Activated naive CD4-positive, alpha-beta T cell treated with anti-CD3 and anti-CD28 coated beads, Interleukin-2, amount 50 U/mL, for 72 hours (primary cell): ENCODE measurements around the gene CD82. TPM values are rescaled to one million over a fixed set of nuclear protein-coding genes. Genes with fewer than 3 reads are reported as not detected.
A peak's percentile ranks its signal among the peaks of the same experiment; 100 is the strongest.

Experiments
- ATAC-seq, 2 donors: fragments of 150-1000 bp; cut with Tn5 transposase; 2 replicates each; pipeline ENCODE4 v1.10.0; 2021; ENCODE audit warnings: mild to moderate bottlenecking in 2 of 2, moderate library complexity in 2 of 2
- DNase-seq, 2 donors: peaks; one replicate each; pipeline ENCODE4 v3.0.0; 2021 to 2022; ENCODE audit warnings: low spot score in 2 of 2
- H3K27ac Mint-ChIP-seq, 2 donors: one replicate each; pipeline ENCODE4 v1.8.0; 2022; ENCODE audit warnings: mild to moderate bottlenecking in 2 of 2, mixed read lengths in 2 of 2
- H3K36me3 Mint-ChIP-seq, 2 donors: one replicate each; pipeline ENCODE4 v1.8.0; 2022; ENCODE audit warnings: mixed read lengths in 2 of 2
- H3K9me3 Mint-ChIP-seq, 2 donors: one replicate each; pipeline ENCODE4 v1.8.0; 2022; ENCODE audit warnings: mixed read lengths in 2 of 2
- total RNA-seq, 2 donors: library from RNA; stranded (reverse); gene quantifications; one replicate each; pipeline ENCODE4 v1.2.3, GENCODE V29; 2022

The CD82 gene
- total RNA-seq, 2 donors from 2014 or later, result 270 to 324 TPM

- DNase-seq, result peak; percentile 2 to 54
- Mint-ChIP-seq H3K27ac (peak overlapping the region; percentile 82 to 86), H3K36me3 (peaks cover under 1 to 6% of the 10 kb centered on the region in 2 donors), H3K9me3 (no peaks in the 10 kb centered on the region)
- ATAC-seq, result peak in 1 of 2 donors; percentile 18
These were observed 58.4 kb downstream of the CD82 start for GRCh38 chr11:44623731-44624491.

DNA sequence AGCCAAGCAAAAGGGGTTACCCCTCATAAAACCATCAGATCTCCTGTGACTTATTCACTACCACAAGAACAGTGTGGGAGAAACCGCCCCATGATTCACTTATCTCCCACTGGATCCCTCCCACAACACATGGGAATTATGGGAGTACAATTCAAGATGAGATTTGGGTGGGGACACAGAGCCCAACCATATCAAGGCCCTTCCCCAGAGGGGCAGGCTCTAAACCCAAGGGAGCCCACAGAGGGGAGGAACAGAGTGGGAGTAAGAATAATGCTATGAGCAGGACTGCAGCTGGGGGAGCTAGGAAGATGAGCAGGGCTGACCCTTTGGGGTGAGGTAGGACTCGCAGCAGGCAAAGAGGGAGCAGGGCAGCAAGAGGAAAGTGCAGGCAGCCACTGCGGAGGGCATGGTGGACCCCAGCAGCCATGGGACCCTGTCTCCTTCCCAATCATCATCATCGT lies 59.3 kb downstream of the CD82 start:
- DNase-seq, result peak; percentile 2 to 43
- no peaks in the 10 kb centered on the region for H3K9me3 Mint-ChIP-seq
- H3K27ac Mint-ChIP-seq, result peak overlapping the region; percentile 81 to 82
- H3K36me3 Mint-ChIP-seq, result peaks cover 0 to 6% of the 10 kb centered on the region in 2 donors
- peak in 1 of 2 donors; percentile 22 for ATAC-seq

DNA sequence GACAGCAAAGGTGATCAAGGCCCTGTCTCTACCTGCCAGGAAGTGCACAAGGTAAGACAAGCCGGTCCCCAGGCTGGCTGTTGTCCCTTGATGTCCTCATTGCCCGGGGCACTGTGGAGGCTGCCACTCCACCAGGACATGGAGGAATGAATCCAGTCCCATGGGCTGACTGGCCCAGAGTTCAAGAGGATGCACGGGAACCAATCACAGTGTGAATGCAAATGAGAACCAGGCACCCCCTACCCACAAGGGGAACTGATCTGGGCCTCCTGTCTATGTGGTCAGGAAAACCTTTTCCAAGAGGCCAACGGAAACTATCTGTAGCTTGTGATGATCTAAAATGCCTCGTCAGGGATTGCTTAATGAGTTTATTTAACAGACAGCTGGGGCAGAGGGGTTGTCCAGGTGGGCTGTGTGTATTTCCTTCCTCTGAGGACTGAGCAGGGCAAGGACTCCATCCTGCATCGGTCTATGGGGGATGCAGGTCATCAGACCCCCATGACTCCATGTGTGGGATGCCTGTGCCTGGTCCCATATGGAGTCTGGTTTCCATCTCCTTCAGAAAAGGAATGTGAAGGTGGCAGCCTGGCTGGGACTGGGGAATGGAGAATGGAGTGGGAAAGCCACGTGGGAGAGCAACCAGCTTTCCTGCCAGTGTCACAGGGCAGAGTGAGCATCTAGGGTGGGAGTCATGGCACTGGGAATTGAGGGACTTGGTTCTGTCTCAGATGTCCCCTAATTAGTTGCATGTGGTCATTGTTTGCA lies 60.5 kb downstream of the CD82 start:
- Mint-ChIP-seq H3K9me3 (no peaks in the 10 kb centered on the region), H3K27ac (peak overlapping the region in 1 of 2 donors; percentile 23), H3K36me3 (no peaks in the 10 kb centered on the region)
- DNase-seq (peak; percentile 2 to 39), ATAC-seq (no peak)

- ATAC-seq (no peak), DNase-seq (peak; percentile 1 to 7)
- H3K27ac Mint-ChIP-seq, result peak overlapping the region in 1 of 2 donors; percentile 23
- H3K36me3 Mint-ChIP-seq, result no peaks in the 10 kb centered on the region
- H3K9me3 Mint-ChIP-seq, result no peaks in the 10 kb centered on the region
These were observed 61.2 kb downstream of the CD82 start for GRCh38 chr11:44626645-44627044.

GRCh38 chr11:44627165-44627789 lies 61.8 kb downstream of the CD82 start:
- no peak for ATAC-seq
- Mint-ChIP-seq H3K27ac (no peak overlapping the region), H3K36me3 (no peaks in the 10 kb centered on the region), H3K9me3 (no peaks in the 10 kb centered on the region)
- DNase-seq, result no peak

- ATAC-seq, result no peak
- H3K9me3 Mint-ChIP-seq, result no peaks in the 10 kb centered on the region
- DNase-seq, result peak; percentile 1 to 31
These were observed 62.7 kb downstream of the CD82 start for GRCh38 chr11:44627911-44628729.

GRCh38 chr11:44628730-44629700 lies 63.6 kb downstream of the CD82 start:
- DNase-seq (peak; percentile 1 to 33), ATAC-seq (no peak)
- no peaks in the 10 kb centered on the region for H3K36me3 Mint-ChIP-seq
- H3K9me3 Mint-ChIP-seq, result no peaks in the 10 kb centered on the region
- H3K27ac Mint-ChIP-seq, result peak overlapping the region in 1 of 2 donors; percentile 84

More at GRCh38 chr11:44627911-44628729, 62.7 kb downstream of the CD82 start:
- Mint-ChIP-seq H3K27ac (no peak overlapping the region), H3K36me3 (no peaks in the 10 kb centered on the region)

DNA sequence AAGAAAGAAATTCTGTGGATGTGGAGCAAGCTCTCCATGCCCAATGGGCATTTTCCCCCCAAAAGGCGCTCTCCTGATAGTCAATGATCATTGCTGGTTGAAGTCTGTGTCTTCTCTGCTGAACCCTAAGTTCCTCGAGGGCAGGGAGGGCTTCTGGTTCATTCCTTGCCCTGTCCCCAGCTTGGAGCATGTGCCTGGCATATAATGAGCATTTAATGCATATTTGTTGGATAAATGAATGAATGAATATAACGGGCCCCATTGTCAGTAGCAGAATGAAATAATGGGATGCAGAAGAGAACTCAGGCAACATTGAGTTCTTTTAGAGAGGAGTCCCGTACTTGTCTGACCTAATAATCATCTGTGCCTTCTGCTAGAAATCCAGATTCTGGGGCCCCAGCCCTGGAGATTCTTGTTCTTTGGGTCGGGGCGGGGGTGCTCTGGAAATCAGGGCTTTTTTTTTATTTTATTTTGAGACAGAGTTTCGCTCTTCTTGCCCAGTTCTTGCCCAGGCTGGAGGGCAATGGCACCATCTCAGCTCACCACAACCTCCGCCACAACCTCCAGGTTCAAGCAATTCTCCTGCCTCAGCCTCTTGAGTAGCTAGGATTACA lies 64.4 kb downstream of the CD82 start:
- DNase-seq (peak in 1 of 2 donors; percentile 33), ATAC-seq (no peak)
- Mint-ChIP-seq H3K9me3 (no peaks in the 10 kb centered on the region), H3K36me3 (no peaks in the 10 kb centered on the region), H3K27ac (peak overlapping the region in 1 of 2 donors; percentile 77)

DNA sequence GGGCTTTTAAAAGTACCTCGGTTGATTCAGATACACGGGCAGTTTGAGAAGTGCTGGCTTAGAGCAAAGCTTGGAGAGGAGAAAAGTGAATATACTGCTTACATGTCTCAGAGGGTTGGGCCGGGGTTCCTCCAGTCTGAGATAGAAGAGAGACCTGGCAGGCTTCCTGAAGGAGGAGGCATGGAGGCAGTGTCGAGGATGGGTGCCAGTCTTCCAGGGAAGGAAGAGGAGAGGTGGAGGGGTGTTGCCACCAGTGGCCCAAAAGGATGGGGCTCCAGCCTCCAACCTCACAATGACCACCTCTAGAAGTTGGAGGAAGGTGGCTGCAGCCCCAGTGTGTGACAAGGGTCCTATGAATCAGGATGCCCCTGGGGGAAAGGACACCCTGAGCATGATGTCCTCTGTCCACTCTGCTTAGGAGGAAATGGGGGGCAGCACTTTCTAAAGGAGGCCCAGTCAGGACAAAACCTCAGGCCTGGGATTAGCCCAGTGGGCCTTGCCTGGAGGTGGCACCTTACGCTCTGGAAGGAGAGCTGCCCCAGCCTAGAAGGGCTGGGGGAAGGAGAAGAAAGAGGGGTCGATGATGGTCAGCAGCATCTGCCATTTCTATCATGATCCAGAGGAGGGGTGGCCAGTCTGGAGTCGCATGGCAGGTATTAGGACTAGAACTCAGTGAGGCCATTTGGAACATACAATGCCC lies 65.2 kb downstream of the CD82 start:
- Mint-ChIP-seq H3K27ac (peak overlapping the region in 1 of 2 donors; percentile 77), H3K9me3 (no peaks in the 10 kb centered on the region)

DNA sequence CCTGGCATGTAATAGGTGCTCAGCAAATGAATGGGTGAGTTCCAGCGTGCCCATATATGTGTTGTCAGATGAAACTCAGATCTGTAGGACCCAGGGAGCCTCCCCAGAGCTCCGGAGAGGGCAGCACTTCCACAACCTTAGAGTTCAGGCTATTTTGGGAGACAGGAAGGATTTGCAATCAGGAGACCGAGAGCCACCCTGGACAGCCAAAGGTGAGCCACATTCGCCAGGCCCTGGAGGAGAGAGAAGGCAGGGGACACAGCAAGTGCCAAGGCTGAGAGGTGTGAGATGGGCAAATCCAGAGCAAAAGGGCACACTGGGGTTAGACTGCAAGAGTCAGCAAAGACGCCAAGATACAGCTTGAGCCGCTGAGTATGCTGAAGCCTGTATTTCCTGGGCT lies 66.4 kb downstream of the CD82 start:
- Mint-ChIP-seq H3K27ac (no peak overlapping the region), H3K36me3 (no peaks in the 10 kb centered on the region), H3K9me3 (no peaks in the 10 kb centered on the region)
- DNase-seq (peak; percentile 1 to 25), ATAC-seq (no peak)

More for the DNA sequence above, 65.2 kb downstream of the CD82 start:
- H3K36me3 Mint-ChIP-seq, result no peaks in the 10 kb centered on the region
- ATAC-seq (no peak), DNase-seq (peak; percentile 1 to 31)

DNA sequence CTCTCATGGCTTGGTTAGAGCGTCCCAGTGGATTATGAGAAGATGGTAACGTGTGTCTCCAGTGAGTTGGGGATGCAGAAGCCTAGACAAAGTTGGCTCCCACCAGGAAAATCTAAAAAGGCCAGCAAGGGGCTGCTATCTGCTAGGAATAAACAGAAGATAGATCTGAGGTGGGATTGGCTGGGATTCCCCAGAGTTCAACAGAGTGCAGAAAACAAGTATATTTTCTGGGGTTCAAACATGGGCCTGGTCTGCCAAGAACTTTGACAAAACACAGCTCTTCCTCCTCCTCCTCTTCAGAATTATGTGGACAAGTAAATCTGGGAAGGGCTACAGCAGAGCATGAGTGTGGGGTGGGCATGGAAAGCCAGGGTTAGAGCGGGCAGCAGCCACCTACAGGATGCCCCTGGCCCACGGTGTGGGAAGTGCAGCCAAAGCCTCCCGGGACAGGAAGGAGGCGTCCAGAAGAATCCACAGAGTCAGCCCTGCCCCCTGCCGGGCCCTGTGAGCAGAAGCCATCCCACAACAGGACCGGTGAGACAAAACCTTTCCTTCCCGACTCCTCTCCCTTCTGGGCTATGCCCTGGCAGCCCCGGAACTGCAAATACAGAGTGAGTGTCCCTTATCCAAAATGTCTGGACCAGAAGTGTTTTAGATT lies 67.1 kb downstream of the CD82 start:
- H3K9me3 Mint-ChIP-seq, result no peaks in the 10 kb centered on the region
- DNase-seq (peak; percentile 31 to 54), ATAC-seq (peak; percentile 54 to 92)
- H3K36me3 Mint-ChIP-seq, result no peaks in the 10 kb centered on the region
- H3K27ac Mint-ChIP-seq, result no peak overlapping the region

DNA sequence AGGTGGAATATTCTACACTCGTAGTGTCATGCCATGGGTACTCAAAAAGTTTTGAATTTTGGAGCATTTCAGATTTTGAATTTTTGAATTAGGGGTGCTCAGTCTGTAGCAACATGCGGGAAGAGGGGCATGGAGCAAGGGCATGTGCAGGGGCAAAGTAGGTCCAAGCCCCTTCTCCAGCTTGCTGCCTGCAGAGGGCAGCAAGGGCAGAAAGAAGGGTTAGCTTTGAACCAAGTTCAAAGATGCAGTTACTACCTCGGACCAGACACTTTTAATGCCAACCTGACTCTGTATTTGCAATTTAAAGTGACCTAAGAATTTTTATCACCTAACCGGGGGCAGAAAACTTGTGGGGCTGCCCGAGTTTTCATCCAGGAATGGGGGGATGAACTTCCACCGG lies 68.2 kb downstream of the CD82 start:
- Mint-ChIP-seq H3K27ac (no peak overlapping the region), H3K9me3 (no peaks in the 10 kb centered on the region), H3K36me3 (no peaks in the 10 kb centered on the region)
- ATAC-seq (no peak), DNase-seq (peak in 1 of 2 donors; percentile 1)

DNA sequence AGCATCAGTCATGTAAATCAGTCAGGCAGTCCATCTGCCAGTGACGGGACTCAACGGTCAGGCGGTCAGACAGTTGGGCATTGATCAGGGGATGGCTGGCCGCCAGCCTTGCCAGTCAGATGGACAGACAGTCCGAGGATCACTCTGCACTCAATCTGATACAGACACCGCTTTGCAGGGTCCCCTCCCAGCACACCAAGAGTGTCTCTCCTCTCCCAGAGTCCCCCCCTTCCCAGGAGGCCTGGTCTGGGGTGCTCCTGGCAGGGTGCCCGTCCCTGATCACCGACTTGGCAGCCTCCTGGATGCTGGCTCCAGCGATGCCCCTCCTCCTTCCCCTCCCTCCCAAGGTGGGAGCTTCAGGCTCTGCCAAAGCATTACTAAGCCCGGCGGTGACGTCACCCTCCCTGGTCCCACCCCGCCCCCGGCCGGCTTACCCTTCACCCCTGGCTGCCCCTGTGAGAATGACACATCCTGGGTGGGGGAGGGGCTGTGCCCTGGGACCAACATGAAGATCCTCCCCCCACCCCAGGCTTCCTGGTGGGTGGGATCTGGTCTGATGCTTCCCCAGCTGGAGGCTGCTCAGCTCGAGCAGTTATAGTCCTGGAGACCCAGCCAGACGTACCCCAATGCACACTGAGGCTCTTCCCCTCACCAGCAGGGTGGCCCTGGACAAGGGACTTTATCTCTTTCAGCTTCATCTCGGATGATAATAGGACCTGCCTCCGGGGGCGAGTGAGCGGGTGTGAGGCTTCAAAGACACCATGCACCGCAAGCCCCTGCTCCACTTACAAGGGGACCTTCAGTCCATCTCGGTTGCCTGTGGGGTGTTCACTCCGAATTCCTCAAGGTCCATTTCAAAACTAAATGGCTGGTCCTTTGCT lies 69.2 kb downstream of the CD82 start:
- no peaks in the 10 kb centered on the region for H3K36me3 Mint-ChIP-seq
- H3K9me3 Mint-ChIP-seq, result no peaks in the 10 kb centered on the region
- ATAC-seq (peak in 1 of 2 donors; percentile 31), DNase-seq (peak; percentile 1 to 51)
- no peak overlapping the region for H3K27ac Mint-ChIP-seq
